ENCODE results near the gene ANKMY1. TPM values are rescaled to one million over a fixed set of nuclear protein-coding genes. Genes with fewer than 3 reads are reported as not detected.

ANKMY1 gene
- total and polyA plus RNA-seq, 2 experiments from 2014 or later: 9.2 to 11.1 TPM

- Histone ChIP-seq H3K4me3 (no peak overlapping the region), H3K27me3 (no peaks in the 10 kb centered on the region), H3K79me2 (peaks cover 6% of the 10 kb centered on the region), H3K4me2 (no peak overlapping the region), H3K9me3 (ENCODE audit: low read depth) (no peaks in the 10 kb centered on the region), H3K4me1 (ENCODE audit: insufficient read depth) (no peaks in the 10 kb centered on the region), H3K36me3 (replicated peaks; ENCODE audit: insufficient read depth, low read depth) (no peaks in the 10 kb centered on the region), H3K9me2 (replicated peaks; ENCODE audit: insufficient read depth) (no peaks in the 10 kb centered on the region), H4K20me1 (ENCODE audit: insufficient read depth, poor library complexity, severe bottlenecking) (peaks cover 3% of the 10 kb centered on the region), H3K27ac (no peak overlapping the region), H2AFZ (no peak overlapping the region)
- DNase-seq (ENCODE audit: low spot score): no peak
- no peak for TF ChIP-seq EZH2phosphoT487 (IDR thresholded peaks at IDR 0.05; ENCODE audit: low read depth, severe bottlenecking, unreplicated experiment)
- no peak for TF ChIP-seq EZH2 (IDR thresholded peaks at IDR 0.05; ENCODE audit: borderline replicate concordance)
- TF ChIP-seq CTCF (IDR thresholded peaks at IDR 0.05; ENCODE audit: poor library complexity): no peak
- WGBS (ENCODE audit: low lambda C conversion rate, missing lambda C conversion rate): 97% methylated on average over 17 of the region's 17 CpGs
Measured at GRCh38 chr2:240596080-240596460, 38.3 kb upstream of the ANKMY1 start.

- Histone ChIP-seq H2AFZ (no peak overlapping the region), H4K20me1 (ENCODE audit: insufficient read depth, poor library complexity, severe bottlenecking) (peaks cover 3% of the 10 kb centered on the region), H3K27ac (no peak overlapping the region), H3K36me3 (replicated peaks; ENCODE audit: insufficient read depth, low read depth) (no peaks in the 10 kb centered on the region), H3K79me2 (peaks cover 10% of the 10 kb centered on the region), H3K4me2 (no peak overlapping the region), H3K9me3 (ENCODE audit: low read depth) (no peaks in the 10 kb centered on the region), H3K9me2 (replicated peaks; ENCODE audit: insufficient read depth) (no peaks in the 10 kb centered on the region), H3K4me1 (ENCODE audit: insufficient read depth) (no peaks in the 10 kb centered on the region), H3K4me3 (no peak overlapping the region), H3K27me3 (no peaks in the 10 kb centered on the region)
- no peak for TF ChIP-seq EZH2 (IDR thresholded peaks at IDR 0.05; ENCODE audit: borderline replicate concordance)
- peak; percentile 16 for TF ChIP-seq CTCF (IDR thresholded peaks at IDR 0.05; ENCODE audit: poor library complexity)
- no peak for DNase-seq (ENCODE audit: low spot score)
- 84% methylated on average over 18 of the region's 18 CpGs for WGBS (ENCODE audit: low lambda C conversion rate, missing lambda C conversion rate)
Measured at GRCh38 chr2:240595381-240596079, 37.7 kb upstream of the ANKMY1 start.

- WGBS (ENCODE audit: low lambda C conversion rate, missing lambda C conversion rate): 93% methylated on average over 34 of the region's 34 CpGs
- Histone ChIP-seq H4K20me1 (ENCODE audit: insufficient read depth, poor library complexity, severe bottlenecking) (peaks cover 3% of the 10 kb centered on the region), H3K27me3 (no peaks in the 10 kb centered on the region), H2AFZ (no peak overlapping the region), H3K9me3 (ENCODE audit: low read depth) (no peaks in the 10 kb centered on the region), H3K4me2 (no peak overlapping the region), H3K4me3 (no peak overlapping the region), H3K4me1 (ENCODE audit: insufficient read depth) (no peaks in the 10 kb centered on the region), H3K79me2 (peaks cover 18% of the 10 kb centered on the region), H3K27ac (no peak overlapping the region), H3K36me3 (replicated peaks; ENCODE audit: insufficient read depth, low read depth) (no peaks in the 10 kb centered on the region), H3K9me2 (replicated peaks; ENCODE audit: insufficient read depth) (no peaks in the 10 kb centered on the region)
- DNase-seq (ENCODE audit: low spot score): no peak
- no peak for TF ChIP-seq EZH2phosphoT487 (IDR thresholded peaks at IDR 0.05; ENCODE audit: low read depth, severe bottlenecking, unreplicated experiment)
- no peak for TF ChIP-seq CTCF (IDR thresholded peaks at IDR 0.05; ENCODE audit: poor library complexity)
- TF ChIP-seq EZH2 (IDR thresholded peaks at IDR 0.05; ENCODE audit: borderline replicate concordance): no peak
Measured at GRCh38 chr2:240594511-240595380, 37.0 kb upstream of the ANKMY1 start.

Data from hepatocyte (in vitro differentiated cells).